Measurements from ENCODE around the gene NSMCE1.

Gene NSMCE1

DNA sequence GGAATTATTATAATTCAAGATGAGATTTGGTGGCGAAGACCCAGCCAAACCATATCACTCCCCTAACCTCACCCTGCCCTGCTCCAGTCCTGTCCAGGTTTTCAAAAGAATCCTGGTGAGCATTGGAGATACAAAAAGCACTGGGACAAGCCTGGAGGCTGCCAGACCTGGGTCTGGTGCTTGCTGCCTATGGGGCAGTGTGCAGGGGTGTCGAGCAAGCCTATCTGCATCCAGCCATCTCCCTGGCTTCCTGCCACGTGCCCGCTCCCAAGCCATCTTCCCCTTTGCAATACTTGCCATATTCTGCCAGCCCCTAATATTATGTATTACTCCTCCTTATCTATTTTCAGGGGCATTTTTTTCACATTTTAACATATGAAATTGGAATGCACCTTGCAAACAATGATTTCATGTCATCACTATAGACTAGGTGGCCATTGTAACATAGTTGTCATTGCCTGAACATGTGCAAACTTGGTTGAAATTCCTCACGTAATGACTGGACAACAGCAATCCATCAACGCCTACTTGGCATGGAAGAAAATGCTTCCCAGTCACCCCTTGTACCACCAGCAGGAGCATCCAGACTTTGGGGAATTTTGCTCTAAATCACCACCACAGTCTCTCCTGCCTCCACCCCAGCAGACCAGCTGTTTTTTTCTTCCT lies 73.4 kb downstream of the NSMCE1 start:
- no peak for DNase-seq (ENCODE audit: low spot score)

DNA sequence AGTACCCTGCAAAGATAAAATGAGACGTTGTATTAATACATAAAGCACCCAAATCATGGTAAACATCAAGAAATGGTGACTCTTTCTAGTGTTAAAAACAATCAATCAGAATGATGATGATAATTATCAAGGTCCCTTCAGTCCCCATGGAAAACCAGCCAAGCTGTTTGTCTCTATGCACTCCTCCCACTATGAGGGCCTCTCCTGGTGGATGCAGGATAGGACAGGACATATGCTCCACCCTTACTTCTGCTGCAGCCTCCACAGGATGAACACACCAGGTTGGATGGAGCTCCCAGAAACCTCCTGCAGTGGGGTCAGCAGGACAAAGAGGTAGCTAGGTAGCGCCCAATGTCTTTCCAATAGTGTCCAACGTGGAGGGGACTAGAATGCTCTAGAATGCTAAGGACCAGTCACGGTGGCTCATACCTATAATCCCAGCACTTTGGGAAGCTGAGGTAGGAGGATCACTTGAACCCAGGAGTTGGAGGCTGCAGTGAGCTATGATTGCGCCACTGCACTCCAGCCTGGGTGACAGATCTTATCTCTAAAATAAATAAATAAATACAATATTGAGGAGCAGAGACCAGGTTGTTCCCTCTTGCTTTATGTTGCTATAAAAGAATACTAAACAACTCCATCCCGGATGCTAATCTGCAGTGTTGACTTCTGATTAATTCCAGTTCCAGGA lies 75.1 kb downstream of the NSMCE1 start:
- DNase-seq (ENCODE audit: low spot score): peak; percentile 59

DNA sequence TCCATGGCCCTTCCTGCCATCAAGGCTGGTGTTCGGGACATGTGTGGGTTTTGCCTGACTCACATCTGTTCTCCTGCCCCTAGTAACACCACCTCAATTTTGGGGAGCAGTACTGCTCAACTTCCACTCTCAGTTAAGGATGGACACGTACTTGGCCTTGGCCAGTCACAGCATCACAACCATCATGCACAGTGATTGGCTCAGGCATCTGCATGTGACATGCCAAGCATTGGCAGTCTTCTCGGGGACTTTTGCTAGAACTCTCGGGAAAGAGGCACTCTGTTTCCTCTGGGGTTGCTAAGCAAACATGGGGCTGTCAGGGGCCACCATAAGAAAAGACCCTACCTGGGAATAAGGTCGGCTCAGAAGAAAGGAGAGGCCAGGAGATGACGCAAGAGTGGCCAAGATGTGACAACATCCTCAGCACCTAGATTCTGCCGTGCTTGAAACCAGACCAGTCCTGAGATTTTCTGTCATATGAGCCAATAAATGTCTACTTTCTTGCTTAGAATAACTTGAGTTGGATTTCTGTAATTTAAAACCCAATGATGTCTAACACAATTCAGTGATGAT lies 77.1 kb downstream of the NSMCE1 start:
- DNase-seq (ENCODE audit: low spot score): no peak

DNA sequence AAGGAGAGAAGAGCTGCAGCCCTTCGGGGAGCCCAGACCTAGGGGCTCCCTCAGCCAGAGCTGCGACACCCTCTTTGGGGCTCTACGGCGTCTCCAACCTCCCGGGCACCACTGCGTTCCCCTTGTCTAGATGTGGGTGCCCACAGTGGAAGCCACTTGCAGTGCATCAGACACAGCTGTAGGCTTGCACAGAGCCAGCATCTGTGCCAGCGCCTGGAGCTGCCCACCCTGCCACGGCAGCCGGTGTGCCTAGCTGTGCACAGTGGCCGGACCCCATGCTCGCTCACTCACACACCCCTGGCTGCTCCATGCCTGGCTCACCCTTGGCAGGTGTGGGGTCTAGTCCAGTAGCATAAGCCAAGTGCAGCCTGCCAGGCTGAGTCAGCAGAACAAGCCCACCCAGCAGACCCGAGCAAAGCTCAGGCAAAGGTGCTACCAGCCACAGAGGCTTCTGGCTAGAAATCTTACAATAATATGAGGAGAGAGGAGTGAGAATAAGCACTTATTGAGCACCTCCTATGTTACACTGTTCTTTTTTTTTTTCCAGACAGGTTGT lies 78.2 kb downstream of the NSMCE1 start:
- DNase-seq (ENCODE audit: low spot score): no peak

DNA sequence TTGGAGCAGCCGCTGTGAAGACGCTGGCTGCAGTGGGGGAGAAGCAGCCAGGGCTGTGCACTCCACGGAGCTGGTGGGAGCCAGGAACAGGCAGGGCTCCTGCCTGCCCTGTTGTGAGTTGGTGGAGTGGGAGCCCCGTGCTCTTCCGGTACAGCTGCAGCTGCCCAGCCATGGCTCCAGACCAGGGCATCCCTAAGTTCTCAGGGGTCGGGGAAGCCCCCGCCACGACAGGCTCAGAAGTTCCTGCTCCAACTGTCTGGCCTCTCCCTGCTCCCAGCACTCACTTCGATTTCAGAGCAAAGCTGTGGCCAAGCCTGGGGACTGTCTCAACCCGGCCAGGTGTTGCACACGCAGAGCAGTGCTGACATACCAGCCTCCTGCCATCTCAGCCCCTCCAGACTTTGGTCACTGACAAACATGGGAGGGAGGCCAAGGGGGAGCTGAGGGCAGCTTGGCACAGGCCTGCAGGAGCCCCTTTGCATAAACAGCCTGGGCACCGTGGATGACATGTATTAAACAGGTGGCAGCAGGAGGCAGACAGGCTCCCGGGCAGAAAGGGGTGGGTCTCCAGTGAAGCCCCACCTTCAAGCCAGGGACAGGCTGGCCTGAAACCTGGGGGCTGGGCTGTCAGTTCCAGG lies 79.1 kb downstream of the NSMCE1 start:
- no peak for DNase-seq (ENCODE audit: low spot score)

DNA sequence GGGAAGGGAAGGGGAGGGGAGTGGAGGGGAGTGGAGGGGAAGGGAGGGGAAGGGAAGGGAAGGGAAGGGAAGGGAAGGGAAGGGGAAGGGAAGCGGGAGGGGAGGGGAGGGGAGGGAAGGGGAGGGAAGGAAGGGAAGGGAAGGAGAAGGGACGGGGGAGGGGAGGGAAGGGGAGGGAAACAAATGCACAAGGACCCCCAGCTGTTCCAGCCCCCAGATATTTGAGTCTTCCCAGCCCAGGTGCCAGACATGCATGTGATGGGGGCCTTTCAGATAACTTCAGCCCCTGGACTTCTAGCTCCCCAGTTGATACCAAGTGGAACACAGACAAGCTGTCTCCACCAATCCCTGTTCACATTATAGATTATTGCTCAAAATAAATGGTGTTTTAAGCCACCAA lies 79.9 kb downstream of the NSMCE1 start:
- DNase-seq (ENCODE audit: low spot score): no peak

DNA sequence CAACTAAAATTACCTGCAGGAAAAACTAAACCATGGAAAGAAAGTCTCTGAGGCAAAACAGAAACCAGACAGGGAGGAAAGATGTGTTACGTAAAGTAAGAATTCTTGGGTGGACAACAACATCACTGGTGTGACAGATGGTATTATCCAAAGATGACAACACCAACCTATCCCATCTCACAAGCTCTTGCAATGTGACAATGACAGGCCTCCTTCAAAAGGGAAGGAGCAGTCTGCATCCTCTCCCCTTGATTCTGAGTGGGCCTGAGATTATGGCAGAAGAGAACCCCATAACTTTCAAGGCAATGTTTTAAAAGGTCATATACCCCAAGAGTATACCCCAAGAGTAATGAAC lies 82.8 kb downstream of the NSMCE1 start:
- DNase-seq (ENCODE audit: low spot score): no peak

DNA sequence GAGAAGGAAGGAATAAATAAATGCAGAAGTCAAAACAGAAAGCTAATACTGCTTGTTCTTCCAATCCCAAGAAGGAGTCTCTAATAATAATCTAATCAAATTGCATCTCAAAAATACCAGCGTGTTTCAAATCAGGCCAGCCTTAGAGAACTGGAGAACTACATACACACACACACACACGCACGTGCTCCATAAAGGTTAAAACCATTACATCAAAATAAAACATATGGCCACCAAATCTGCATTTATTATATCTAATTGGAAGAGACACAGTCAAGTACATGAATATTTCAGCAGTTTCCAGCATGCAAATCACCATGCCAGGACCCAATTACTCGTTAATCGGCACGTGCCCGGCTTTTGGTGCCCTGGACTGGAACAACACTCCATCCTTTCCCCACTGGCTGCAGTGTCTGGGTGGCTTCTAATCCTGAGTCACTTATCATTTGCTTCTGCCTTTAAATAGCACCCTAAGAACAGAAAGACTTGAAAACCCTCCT lies 85.6 kb downstream of the NSMCE1 start:
- DNase-seq (ENCODE audit: low spot score): no peak

DNA sequence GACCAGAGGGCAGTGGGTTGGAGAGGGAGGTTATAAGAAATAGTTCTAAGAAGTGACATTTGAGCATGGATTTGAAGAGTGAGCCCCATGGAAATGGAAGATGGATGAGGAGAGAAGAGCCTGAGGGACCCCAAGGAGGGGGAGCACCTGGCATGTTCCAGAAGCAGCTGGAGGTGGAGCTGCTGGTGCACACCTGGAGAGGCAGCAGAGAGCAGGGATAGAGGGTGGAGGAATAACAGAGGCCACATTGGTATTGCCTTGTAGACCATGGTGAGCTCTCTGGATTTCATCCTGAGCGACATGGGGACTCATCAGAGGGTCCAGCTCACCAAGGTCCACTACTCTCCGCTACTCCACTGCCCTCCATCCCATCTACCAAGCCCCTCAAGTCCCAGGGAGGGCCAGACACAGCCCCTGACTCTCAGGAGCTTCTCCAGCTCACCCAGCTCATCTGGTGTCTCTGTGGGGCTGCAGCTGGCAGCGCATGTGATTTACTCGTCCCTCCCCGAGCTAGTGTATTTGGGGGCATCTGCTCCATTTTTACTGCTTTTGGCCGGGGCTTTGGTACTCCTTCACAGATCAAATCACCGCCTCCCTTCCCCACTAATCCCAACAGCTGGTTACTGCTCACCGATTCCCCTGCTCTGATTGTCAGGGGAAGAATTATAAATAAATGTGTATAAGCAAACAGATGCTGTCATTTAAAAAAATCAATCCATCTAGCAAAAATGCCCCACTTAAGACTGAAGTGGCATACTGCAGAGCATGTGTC lies 87.4 kb downstream of the NSMCE1 start:
- peak; percentile 53 for DNase-seq (ENCODE audit: low spot score)

DNA sequence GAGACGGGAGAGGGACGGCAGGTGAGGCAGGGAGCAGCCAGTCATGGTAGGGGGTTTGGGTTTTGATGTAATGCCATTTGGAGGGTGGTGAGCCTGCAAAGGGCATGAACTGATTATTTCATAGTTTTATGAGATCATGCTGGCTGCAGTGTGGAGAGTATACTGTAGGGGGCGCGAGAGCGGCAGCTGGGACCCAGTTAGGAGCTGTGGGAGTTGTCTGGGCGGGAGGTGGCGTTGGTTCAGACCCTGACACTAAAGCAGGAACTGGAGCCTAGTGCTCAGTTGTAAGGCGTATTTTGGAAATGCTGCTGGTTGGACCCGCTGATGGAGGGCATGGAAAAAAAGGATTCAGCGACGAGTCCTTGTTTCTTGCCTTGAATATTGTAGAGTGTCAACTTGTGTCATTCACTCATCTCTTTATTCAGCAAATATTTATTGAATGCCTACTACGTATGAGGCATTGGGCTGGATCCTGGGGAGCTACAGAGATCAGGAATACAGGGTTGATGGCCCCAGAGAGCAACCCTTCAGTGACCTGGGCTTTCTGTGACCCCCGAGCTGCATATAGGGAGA lies 89.0 kb downstream of the NSMCE1 start:
- DNase-seq (ENCODE audit: low spot score): peak; percentile 88

DNA sequence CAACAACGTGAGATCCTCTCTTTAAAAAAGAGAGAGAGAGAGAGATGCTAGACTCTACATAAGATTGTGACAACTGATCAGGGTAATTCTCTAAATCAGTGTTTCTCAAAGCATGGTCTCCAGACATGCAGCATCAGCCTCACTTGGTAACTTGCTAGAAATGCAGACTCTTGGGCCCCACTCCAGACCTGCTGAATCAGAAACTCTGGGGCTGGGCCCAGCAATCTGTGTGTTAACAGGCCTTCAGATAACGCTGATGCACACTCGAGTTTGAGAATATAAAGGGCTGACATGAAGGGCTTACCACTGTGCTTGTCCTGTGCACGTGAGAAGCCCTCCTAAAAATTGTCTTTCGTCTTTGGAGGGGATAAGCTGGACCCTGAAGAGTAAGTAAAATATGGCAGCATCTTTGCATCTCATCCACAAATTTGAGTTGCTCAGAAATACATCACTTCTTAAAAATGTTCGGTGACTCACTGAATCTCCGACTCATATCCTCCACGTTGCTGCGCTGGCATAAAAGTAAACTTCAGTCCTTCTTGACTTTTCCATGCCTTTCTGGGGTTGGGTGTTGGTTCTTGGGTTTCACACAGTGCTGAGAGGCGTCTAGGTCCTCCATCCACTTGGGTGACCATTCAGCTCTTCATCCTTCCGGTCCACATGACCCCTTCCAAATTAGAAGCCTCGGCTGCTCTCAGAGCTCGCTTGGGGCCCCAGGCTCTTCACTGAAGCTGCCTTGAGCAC lies 91.4 kb downstream of the NSMCE1 start:
- no peak for DNase-seq (ENCODE audit: low spot score)

DNA sequence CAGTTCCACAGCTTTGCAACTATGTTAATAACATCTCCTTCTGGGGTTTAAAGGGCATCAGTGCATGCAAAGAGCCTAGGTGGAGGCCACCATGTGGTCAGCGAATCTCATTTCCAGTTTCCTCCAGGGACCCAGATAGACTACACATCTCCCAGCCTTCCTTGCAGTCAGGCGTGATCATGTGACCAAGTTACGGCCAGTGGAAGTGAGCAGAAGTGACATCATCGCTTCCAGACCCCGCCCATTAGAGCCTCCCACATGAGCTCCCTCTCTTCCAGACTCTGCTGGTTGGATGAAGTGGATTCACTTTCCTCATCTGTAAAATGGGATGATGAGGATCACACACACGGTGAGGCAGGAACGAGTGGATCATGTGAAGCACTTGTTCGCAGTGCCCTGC lies 92.7 kb downstream of the NSMCE1 start:
- DNase-seq (ENCODE audit: low spot score): no peak
